Sigmoid colon (tissue), 7 donors: ENCODE measurements around the gene ANO3. TPM values are rescaled to one million over a fixed set of nuclear protein-coding genes. Genes with fewer than 3 reads are reported as not detected.

Experiments used
- DNase-seq: peaks from one replicate; pipeline ENCODE4 v3.0.0-alpha.2; 2019
- H3K27ac ChIP-seq, 4 donors: fragments of 200-600 bp; sonication (generic); one replicate each; pipeline ENCODE4 v1.5.1; 2016 to 2019; ENCODE audit warnings: mild to moderate bottlenecking in 1 of 4
- H3K27me3 ChIP-seq, 3 donors: fragments of 200-600 bp; sonication (generic); one replicate each; pipeline ENCODE4 v1.5.1; 2019; ENCODE audit warnings: mild to moderate bottlenecking in 1 of 3
- H3K36me3 ChIP-seq, 4 donors: fragments of 200-600 bp; sonication (generic); one replicate each; pipeline ENCODE4 v1.5.1; 2016 to 2019
- H3K4me1 ChIP-seq, 4 donors: fragments of 200-600 bp; sonication (generic); one replicate each; pipeline ENCODE4 v1.5.1; 2017 to 2019
- H3K4me3 ChIP-seq, 4 donors: fragments of 200-600 bp; sonication (generic); one replicate each; pipeline ENCODE4 v1.5.1; 2017 to 2019; ENCODE audit warnings: mild to moderate bottlenecking in 2 of 4, moderate library complexity in 1 of 4
- H3K9me3 ChIP-seq, 4 donors: fragments of 200-600 bp in 3 of 4; sonication (generic) in 3 of 4; one replicate each; pipeline versions ENCODE4 v1.5.1 to v1.6.1; 2013 to 2019
- EP300 ChIP-seq, 4 donors: sonication (generic); formaldehyde crosslinking; IDR thresholded peaks; one replicate each; pipeline ENCODE4 v1.6.1; 2017; ENCODE audit warnings: antibody characterized with exemption in 4 of 4
- POLR2A ChIP-seq, 2 donors: fragments of 450-650 bp; IDR thresholded peaks; one replicate each; pipeline ENCODE4 v1.6.1; 2016; ENCODE audit warnings: antibody characterized with exemption in 2 of 2, mild to moderate bottlenecking in 2 of 2, moderate library complexity in 2 of 2
- POLR2AphosphoS5 ChIP-seq, 4 donors: sonication (generic); formaldehyde crosslinking; IDR thresholded peaks; one replicate each; pipeline ENCODE4 v1.6.1; 2017; ENCODE audit warnings: antibody characterized with exemption in 4 of 4
- WGBS, 2 donors: extraction: QIAGEN DNeasy Blood & Tissue Kit; methylation state at CpG; one replicate each; pipeline ENCODE4 v1.1.7; 2013; 5-methylcytosine and 5-hydroxymethylcytosine counted together
- intact Hi-C: fragments of 100-400 bp; cut with DNase I; formaldehyde crosslinking; loops from one replicate; pipeline ENCODE4 v1.15.1; 2023
- polyA plus RNA-seq, 3 donors: library from polyadenylated mRNA; stranded (reverse); fragments of 200-250 nt; gene quantifications; one replicate each; pipeline ENCODE4 v1.2.3, GENCODE V29; 2013
- total RNA-seq, 4 donors: library from RNA; depleted of rRNA; stranded (reverse); fragments of >200 nt; gene quantifications; one replicate each; pipeline ENCODE4 v1.1.0, GENCODE V29; 2016
- TF ChIP-seq, protein P1 (sequence below), 4 experiments: fragments of 450-650 bp in 3 of 4; fragments of 200-600 bp in 1 of 4; IDR thresholded peaks; one replicate each; pipeline ENCODE4 v1.5.1; 2016 to 2019; ENCODE audit warnings: antibody characterized with exemption in 4 of 4, mild to moderate bottlenecking in 3 of 4, moderate library complexity in 2 of 4
- donor health status: healthy with polysubstance abuse.
- donor health status: Bipolar disorder and iron deficiency.
- donor health status: healthy.

ANO3 gene
- total RNA-seq (under 1 TPM; 0.28 to 0.71 (median 0.50) TPM), polyA plus RNA-seq (under 1 TPM in 1 of 3 donors, not detected in 2; 0.04 TPM)

DNA sequence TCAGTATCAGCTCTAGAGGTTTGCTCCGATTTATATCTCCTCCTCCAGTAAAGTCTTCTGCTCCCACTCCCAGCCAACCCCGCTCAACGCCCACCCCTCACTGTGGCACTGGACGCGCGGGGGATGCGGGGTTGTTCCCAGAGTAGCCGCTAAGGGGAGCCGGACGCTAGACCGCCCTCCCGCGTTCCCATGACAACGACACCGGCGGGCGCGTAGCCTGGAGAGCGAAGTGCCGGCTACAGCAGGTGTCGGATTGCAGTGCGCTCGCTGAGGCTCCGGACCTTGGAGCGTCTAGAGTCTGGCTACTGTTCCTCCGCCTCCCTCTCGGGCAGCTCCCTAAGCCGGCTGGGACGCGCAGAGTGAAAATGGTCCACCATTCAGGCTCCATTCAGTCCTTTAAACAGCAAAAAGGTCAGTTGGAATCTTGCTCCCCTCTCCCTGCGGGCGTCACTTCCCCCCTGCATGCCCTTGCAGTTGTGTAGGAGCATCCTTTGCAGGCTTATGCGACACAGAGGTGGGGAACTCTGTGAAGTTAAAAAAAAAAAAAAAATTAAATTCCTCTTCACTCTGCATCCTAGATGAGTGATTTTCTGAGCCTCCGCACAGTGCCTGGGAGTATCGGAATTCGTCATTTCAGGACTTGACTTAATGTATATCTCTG lies at the start of gene ANO3:
Gene ANO3 (plus strand): TSS at position 220 of the 661 bp plus-strand sequence. CDS start 146 bp downstream, at position 366.
- DNase-seq = peak; percentile 79
- Histone ChIP-seq H3K27ac (no peak within 1 kb of the TSS), H3K4me3 (peak within 1 kb of the TSS; percentile 5 to 32 (median 29)), H3K27me3 (peaks cover 0 to 3% (median 0%) of the 10 kb centered on the region in 3 donors), H3K4me1 (peaks cover 0 to 12% (median 10%) of the 10 kb centered on the region in 4 donors), H3K36me3 (no peaks in the 10 kb centered on the region), H3K9me3 (no peaks in the 10 kb centered on the region)
- no peak for TF ChIP-seq EP300 (IDR thresholded peaks at IDR 0.05)
- TF ChIP-seq, protein P1, sequence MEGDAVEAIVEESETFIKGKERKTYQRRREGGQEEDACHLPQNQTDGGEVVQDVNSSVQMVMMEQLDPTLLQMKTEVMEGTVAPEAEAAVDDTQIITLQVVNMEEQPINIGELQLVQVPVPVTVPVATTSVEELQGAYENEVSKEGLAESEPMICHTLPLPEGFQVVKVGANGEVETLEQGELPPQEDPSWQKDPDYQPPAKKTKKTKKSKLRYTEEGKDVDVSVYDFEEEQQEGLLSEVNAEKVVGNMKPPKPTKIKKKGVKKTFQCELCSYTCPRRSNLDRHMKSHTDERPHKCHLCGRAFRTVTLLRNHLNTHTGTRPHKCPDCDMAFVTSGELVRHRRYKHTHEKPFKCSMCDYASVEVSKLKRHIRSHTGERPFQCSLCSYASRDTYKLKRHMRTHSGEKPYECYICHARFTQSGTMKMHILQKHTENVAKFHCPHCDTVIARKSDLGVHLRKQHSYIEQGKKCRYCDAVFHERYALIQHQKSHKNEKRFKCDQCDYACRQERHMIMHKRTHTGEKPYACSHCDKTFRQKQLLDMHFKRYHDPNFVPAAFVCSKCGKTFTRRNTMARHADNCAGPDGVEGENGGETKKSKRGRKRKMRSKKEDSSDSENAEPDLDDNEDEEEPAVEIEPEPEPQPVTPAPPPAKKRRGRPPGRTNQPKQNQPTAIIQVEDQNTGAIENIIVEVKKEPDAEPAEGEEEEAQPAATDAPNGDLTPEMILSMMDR (IDR thresholded peaks at IDR 0.05) = peak in 3 of 4 experiments; percentile 2 to 67 (median 50)
- WGBS, 2 donors = 5 to 8% methylated on average over 36 of the region's 36 CpGs
- intact Hi-C loops = no loop called here

DNA sequence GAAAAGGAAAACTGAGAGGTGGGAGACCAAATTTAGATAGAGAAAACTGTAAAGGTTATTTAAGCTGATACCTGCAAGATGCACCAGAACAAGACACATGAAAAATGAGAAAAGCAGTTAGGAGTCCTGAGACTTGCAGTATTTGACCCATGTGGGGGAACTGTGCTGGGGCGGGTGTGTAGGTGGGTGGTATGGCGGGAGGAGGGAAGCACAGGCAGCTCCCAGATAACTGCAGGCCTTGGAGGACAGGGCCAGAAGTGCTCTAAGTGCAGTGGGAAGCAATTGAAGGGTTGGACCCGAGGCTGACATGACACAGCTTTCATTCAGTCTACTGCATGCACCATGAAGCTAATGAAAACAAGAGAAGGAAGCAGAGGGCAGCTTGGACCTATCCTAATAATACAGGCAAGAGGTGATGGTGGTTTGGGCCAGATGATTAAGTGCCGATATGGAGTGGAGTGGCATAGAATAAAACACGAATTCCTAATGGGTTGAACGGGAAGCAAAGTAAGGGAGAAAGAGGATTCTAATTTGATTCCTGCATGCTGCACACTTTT lies 48.0 kb upstream of the ANO3 start:
- Histone ChIP-seq H3K9me3 (no peaks in the 10 kb centered on the region), H3K27ac (no peak overlapping the region), H3K4me3 (no peak overlapping the region), H3K4me1 (peaks cover 0 to 4% (median 0%) of the 10 kb centered on the region in 4 donors), H3K27me3 (no peaks in the 10 kb centered on the region), H3K36me3 (no peaks in the 10 kb centered on the region)
- intact Hi-C loops = loop anchor here (10.0 kb wide), 1 partner anchor 871 kb away; no protein-coding TSS in a partner anchor
- no peak for DNase-seq
- WGBS, 2 donors = 67 to 72% methylated on average over 6 of the region's 6 CpGs
- no peak for TF ChIP-seq POLR2A (IDR thresholded peaks at IDR 0.05)
- no peak for TF ChIP-seq EP300 (IDR thresholded peaks at IDR 0.05)
- no peak for TF ChIP-seq POLR2AphosphoS5 (IDR thresholded peaks at IDR 0.05)
- TF ChIP-seq, protein P1 (IDR thresholded peaks at IDR 0.05) = no peak

DNA sequence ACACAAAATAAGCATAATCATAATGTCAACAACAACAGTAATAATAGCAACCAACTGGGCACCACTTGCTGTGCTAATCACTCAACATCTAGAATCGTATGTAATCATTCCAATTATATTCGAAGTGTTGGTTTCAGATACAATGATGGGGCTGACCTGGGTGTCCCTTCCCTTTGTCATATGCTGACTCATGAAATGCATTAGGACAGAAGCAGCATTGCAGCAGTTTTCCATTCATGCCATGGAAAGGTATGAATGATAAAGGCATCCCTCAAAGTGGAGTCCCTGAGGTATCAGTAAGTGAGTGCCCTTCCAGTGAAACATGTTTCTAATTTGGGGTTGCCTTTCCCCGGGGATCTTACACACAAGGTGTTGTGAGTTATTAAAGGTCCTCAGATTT lies 46.3 kb upstream of the ANO3 start:
- Histone ChIP-seq H3K4me3 (no peak overlapping the region), H3K27me3 (no peaks in the 10 kb centered on the region), H3K4me1 (peaks cover 0 to 4% (median 0%) of the 10 kb centered on the region in 4 donors), H3K27ac (no peak overlapping the region), H3K9me3 (no peaks in the 10 kb centered on the region), H3K36me3 (no peaks in the 10 kb centered on the region)
- TF ChIP-seq POLR2A (IDR thresholded peaks at IDR 0.05) = no peak
- TF ChIP-seq EP300 (IDR thresholded peaks at IDR 0.05) = no peak
- no peak for TF ChIP-seq POLR2AphosphoS5 (IDR thresholded peaks at IDR 0.05)
- TF ChIP-seq, protein P1 (IDR thresholded peaks at IDR 0.05) = no peak
- no peak for DNase-seq
- WGBS, 2 donors = 75 to 88% methylated on average over 3 of the region's 3 CpGs
- intact Hi-C loops = loop anchor here (10.0 kb wide), 1 partner anchor 869 kb away; no protein-coding TSS in a partner anchor

DNA sequence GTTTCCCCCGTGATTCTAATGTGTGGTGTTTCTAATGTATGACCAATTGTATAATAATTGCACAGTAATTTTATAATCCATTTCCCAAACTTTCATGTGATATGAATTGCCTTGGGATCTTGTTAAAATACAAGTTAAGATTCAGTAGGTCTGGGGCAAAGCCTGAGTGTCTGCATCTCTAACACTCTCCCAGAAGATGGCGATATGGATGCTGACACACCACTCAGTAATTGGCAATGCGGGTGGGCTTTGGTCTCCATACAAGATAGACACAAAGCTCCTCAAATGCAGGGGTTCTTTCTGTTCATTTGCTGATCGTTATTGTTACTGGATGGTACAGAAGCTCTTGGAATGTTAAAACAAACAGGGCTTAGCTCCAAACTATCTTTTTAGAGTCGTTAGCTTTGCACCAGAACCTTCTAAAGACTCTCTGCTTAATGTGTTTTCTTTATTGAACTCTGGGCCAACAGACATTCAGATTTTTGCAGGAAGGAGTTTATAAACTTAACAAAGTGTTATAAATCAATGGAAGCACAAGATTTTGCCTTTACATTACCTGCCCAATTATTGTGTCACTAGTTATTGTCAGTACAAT lies 45.4 kb upstream of the ANO3 start:
- Histone ChIP-seq H3K36me3 (no peaks in the 10 kb centered on the region), H3K27me3 (no peaks in the 10 kb centered on the region), H3K4me3 (no peak overlapping the region), H3K9me3 (no peaks in the 10 kb centered on the region), H3K27ac (no peak overlapping the region), H3K4me1 (peaks cover 0 to 4% (median 0%) of the 10 kb centered on the region in 4 donors)
- intact Hi-C loops = loop anchor here (10.0 kb wide), 1 partner anchor 868 kb away; no protein-coding TSS in a partner anchor
- TF ChIP-seq EP300 (IDR thresholded peaks at IDR 0.05) (no peak), POLR2A (IDR thresholded peaks at IDR 0.05) (no peak), POLR2AphosphoS5 (IDR thresholded peaks at IDR 0.05) (no peak)
- TF ChIP-seq, protein P1 (IDR thresholded peaks at IDR 0.05) = no peak
- DNase-seq = no peak
- WGBS, 2 donors = 19 to 26% methylated on average over 5 of the region's 5 CpGs
